SK-N-DZ (cell line): ENCODE results near the gene TRIM31.

Experiments
- small RNA-seq, 2 experiments: library from RNA; depleted of rRNA; stranded (forward); fragments of <200 nt; gene quantifications; one replicate each; pipeline ENCODE3, GENCODE V24; 2014

TRIM31 gene

Small RNA genes lying within 50 kb of the gene (small RNA-seq; reads per million reads assigned to genes)
- 0 reads per million in 2 experiments for gene RF00554
- 0 reads per million in 2 experiments for gene RF02219
- 0 reads per million in 2 experiments for gene RF02220
